Measurements from ENCODE around the gene CNOT8. TPM values are rescaled to one million over a fixed set of nuclear protein-coding genes. Genes with fewer than 3 reads are reported as not detected.

The CNOT8 gene
- total RNA-seq, 1 donor from 2014 or later, result 45.6 TPM

- no peaks in the 10 kb centered on the region for H3K4me1 Mint-ChIP-seq (ENCODE audit: low read depth, unreplicated experiment)
- Histone ChIP-seq H3K36me3 (ENCODE audit: insufficient read depth, low read length) (peaks cover 67% of the 10 kb centered on the region), H3K27ac (ENCODE audit: low read depth, low read length) (no peak overlapping the region), H3K9ac (ENCODE audit: low read length) (no peak overlapping the region), H3K27me3 (ENCODE audit: insufficient read depth, low read length) (no peaks in the 10 kb centered on the region), H3K79me2 (ENCODE audit: insufficient read depth, low read length) (no peaks in the 10 kb centered on the region), H3K4me1 (ENCODE audit: insufficient read depth, low read length) (no peaks in the 10 kb centered on the region), H4K20me1 (ENCODE audit: insufficient read depth, low read length) (no peaks in the 10 kb centered on the region), H3K4me2 (ENCODE audit: low read length) (no peak overlapping the region), H3K9me3 (ENCODE audit: insufficient read depth, low read depth, low read length) (no peaks in the 10 kb centered on the region), H2AFZ (ENCODE audit: low read depth, low read length) (no peak overlapping the region), H3K4me3 (ENCODE audit: insufficient read depth, low read depth, low read length) (no peak overlapping the region)
- H3K9me3 Mint-ChIP-seq (ENCODE audit: unreplicated experiment), result no peaks in the 10 kb centered on the region
- TF ChIP-seq EZH2 (IDR thresholded peaks at IDR 0.05; ENCODE audit: insufficient read depth, low read length), result no peak
- TF ChIP-seq, protein P1, sequence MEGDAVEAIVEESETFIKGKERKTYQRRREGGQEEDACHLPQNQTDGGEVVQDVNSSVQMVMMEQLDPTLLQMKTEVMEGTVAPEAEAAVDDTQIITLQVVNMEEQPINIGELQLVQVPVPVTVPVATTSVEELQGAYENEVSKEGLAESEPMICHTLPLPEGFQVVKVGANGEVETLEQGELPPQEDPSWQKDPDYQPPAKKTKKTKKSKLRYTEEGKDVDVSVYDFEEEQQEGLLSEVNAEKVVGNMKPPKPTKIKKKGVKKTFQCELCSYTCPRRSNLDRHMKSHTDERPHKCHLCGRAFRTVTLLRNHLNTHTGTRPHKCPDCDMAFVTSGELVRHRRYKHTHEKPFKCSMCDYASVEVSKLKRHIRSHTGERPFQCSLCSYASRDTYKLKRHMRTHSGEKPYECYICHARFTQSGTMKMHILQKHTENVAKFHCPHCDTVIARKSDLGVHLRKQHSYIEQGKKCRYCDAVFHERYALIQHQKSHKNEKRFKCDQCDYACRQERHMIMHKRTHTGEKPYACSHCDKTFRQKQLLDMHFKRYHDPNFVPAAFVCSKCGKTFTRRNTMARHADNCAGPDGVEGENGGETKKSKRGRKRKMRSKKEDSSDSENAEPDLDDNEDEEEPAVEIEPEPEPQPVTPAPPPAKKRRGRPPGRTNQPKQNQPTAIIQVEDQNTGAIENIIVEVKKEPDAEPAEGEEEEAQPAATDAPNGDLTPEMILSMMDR (IDR thresholded peaks at IDR 0.05; ENCODE audit: insufficient read depth, low read depth, low read length), result no peak
- no peak for DNase-seq (ENCODE audit: low read depth)
- FAIRE-seq, result no peak
- no peaks in the 10 kb centered on the region for H3K27me3 Mint-ChIP-seq (ENCODE audit: low read depth, unreplicated experiment)
- no peak overlapping the region for H3K27ac Mint-ChIP-seq (ENCODE audit: unreplicated experiment)
- H3K36me3 Mint-ChIP-seq (ENCODE audit: low read depth, unreplicated experiment), result peaks cover 25% of the 10 kb centered on the region
- H3K4me3 Mint-ChIP-seq (ENCODE audit: unreplicated experiment), result no peak overlapping the region
Measured at GRCh38 chr5:154898210-154898609, 39.8 kb downstream of the CNOT8 start.

GRCh38 chr5:154899151-154899816, 40.9 kb downstream of the CNOT8 start:
- Mint-ChIP-seq H3K9me3 (ENCODE audit: unreplicated experiment) (no peaks in the 10 kb centered on the region), H3K4me3 (ENCODE audit: unreplicated experiment) (no peak overlapping the region), H3K27me3 (ENCODE audit: low read depth, unreplicated experiment) (no peaks in the 10 kb centered on the region), H3K36me3 (ENCODE audit: low read depth, unreplicated experiment) (peaks cover 23% of the 10 kb centered on the region), H3K27ac (ENCODE audit: unreplicated experiment) (no peak overlapping the region), H3K4me1 (ENCODE audit: low read depth, unreplicated experiment) (no peaks in the 10 kb centered on the region)
- Histone ChIP-seq H3K27me3 (ENCODE audit: insufficient read depth, low read length) (no peaks in the 10 kb centered on the region), H3K4me2 (ENCODE audit: low read length) (no peak overlapping the region), H3K27ac (ENCODE audit: low read depth, low read length) (no peak overlapping the region), H3K79me2 (ENCODE audit: insufficient read depth, low read length) (no peaks in the 10 kb centered on the region), H3K36me3 (ENCODE audit: insufficient read depth, low read length) (peaks cover 67% of the 10 kb centered on the region), H4K20me1 (ENCODE audit: insufficient read depth, low read length) (no peaks in the 10 kb centered on the region), H2AFZ (ENCODE audit: low read depth, low read length) (no peak overlapping the region), H3K4me3 (ENCODE audit: insufficient read depth, low read depth, low read length) (no peak overlapping the region), H3K9me3 (ENCODE audit: insufficient read depth, low read depth, low read length) (no peaks in the 10 kb centered on the region), H3K4me1 (ENCODE audit: insufficient read depth, low read length) (no peaks in the 10 kb centered on the region), H3K9ac (ENCODE audit: low read length) (no peak overlapping the region)
- DNase-seq (ENCODE audit: low read depth) (no peak), FAIRE-seq (no peak)
- no peak for TF ChIP-seq EZH2 (IDR thresholded peaks at IDR 0.05; ENCODE audit: insufficient read depth, low read length)
- TF ChIP-seq, protein P1 (IDR thresholded peaks at IDR 0.05; ENCODE audit: insufficient read depth, low read depth, low read length), result no peak

GRCh38 chr5:154900066-154900465, 41.6 kb downstream of the CNOT8 start:
- H2AFZ ChIP-seq (ENCODE audit: low read depth, low read length), result no peak overlapping the region
- FAIRE-seq (no peak), DNase-seq (ENCODE audit: low read depth) (no peak)
- H3K9ac ChIP-seq (ENCODE audit: low read length), result no peak overlapping the region
- H3K9me3 Mint-ChIP-seq (ENCODE audit: unreplicated experiment), result no peaks in the 10 kb centered on the region
- no peaks in the 10 kb centered on the region for H3K9me3 ChIP-seq (ENCODE audit: insufficient read depth, low read depth, low read length)
- H3K4me1 ChIP-seq (ENCODE audit: insufficient read depth, low read length), result no peaks in the 10 kb centered on the region
- peaks cover 68% of the 10 kb centered on the region for H3K36me3 ChIP-seq (ENCODE audit: insufficient read depth, low read length)
- H3K27ac ChIP-seq (ENCODE audit: low read depth, low read length), result no peak overlapping the region
- no peak overlapping the region for H3K4me3 ChIP-seq (ENCODE audit: insufficient read depth, low read depth, low read length)
- H3K4me1 Mint-ChIP-seq (ENCODE audit: low read depth, unreplicated experiment), result no peaks in the 10 kb centered on the region
- no peak overlapping the region for H3K4me2 ChIP-seq (ENCODE audit: low read length)
- no peaks in the 10 kb centered on the region for H3K27me3 ChIP-seq (ENCODE audit: insufficient read depth, low read length)
- no peaks in the 10 kb centered on the region for H3K27me3 Mint-ChIP-seq (ENCODE audit: low read depth, unreplicated experiment)
- peaks cover 23% of the 10 kb centered on the region for H3K36me3 Mint-ChIP-seq (ENCODE audit: low read depth, unreplicated experiment)
- H3K79me2 ChIP-seq (ENCODE audit: insufficient read depth, low read length), result no peaks in the 10 kb centered on the region
- H3K4me3 Mint-ChIP-seq (ENCODE audit: unreplicated experiment), result no peak overlapping the region
- TF ChIP-seq, protein P1 (IDR thresholded peaks at IDR 0.05; ENCODE audit: insufficient read depth, low read depth, low read length), result no peak
- TF ChIP-seq EZH2 (IDR thresholded peaks at IDR 0.05; ENCODE audit: insufficient read depth, low read length), result no peak
- no peaks in the 10 kb centered on the region for H4K20me1 ChIP-seq (ENCODE audit: insufficient read depth, low read length)
- no peak overlapping the region for H3K27ac Mint-ChIP-seq (ENCODE audit: unreplicated experiment)
